Activated B cell treated with CpG ODN at 0.5 μM for 24 hours (primary cell): ENCODE measurements around the gene LMCD1. TPM values are rescaled to one million over a fixed set of nuclear protein-coding genes. Genes with fewer than 3 reads are reported as not detected.

Experiments used
- ATAC-seq: fragments of 200-7000 bp; cut with Tn5 transposase; one replicate; pipeline ENCODE4 v1.10.0; 2021; ENCODE audit warnings: low read depth, mild to moderate bottlenecking, moderate library complexity
- CTCF ChIA-PET: fragments of 350-600 bp; sonication (Branson Sonifier 250); formaldehyde crosslinking; loops from one replicate; lab custom pipeline; 2021; ENCODE audit warnings: antibody characterized with exemption; lab: Charles Lee
- POLR2A ChIA-PET: fragments of 350-600 bp; sonication (Branson Sonifier 250); formaldehyde crosslinking; loops from one replicate; lab custom pipeline; 2021; ENCODE audit warnings: antibody characterized with exemption; lab: Charles Lee
- DNase-seq: peaks from one replicate; pipeline ENCODE4 v3.0.0; 2022
- H3K27ac Mint-ChIP-seq: one replicate; pipeline ENCODE4 v1.8.0; 2020; ENCODE audit warnings: mixed read lengths
- H3K27me3 Mint-ChIP-seq: one replicate; pipeline ENCODE4 v1.8.0; 2021; ENCODE audit warnings: mixed read lengths
- H3K36me3 Mint-ChIP-seq: one replicate; pipeline ENCODE4 v1.8.0; 2021; ENCODE audit warnings: low read depth, mixed read lengths
- H3K4me1 Mint-ChIP-seq: one replicate; pipeline ENCODE4 v1.8.0; 2021; ENCODE audit warnings: mixed read lengths
- H3K4me3 Mint-ChIP-seq: one replicate; pipeline ENCODE4 v1.8.0; 2020; ENCODE audit warnings: mild to moderate bottlenecking, mixed read lengths
- H3K9me3 Mint-ChIP-seq: one replicate; pipeline ENCODE4 v1.8.0; 2020; ENCODE audit warnings: mixed read lengths
- intact Hi-C: fragments of 100-400 bp; cut with micrococcal nuclease; formaldehyde crosslinking; loops from one replicate; pipeline ENCODE4 v1.15.1; 2024
- total RNA-seq: library from RNA; stranded (reverse); gene quantifications from 2 replicates; pipeline ENCODE4 v1.2.3, GENCODE V29; 2022
- TF ChIP-seq, protein P1 (sequence below): fragments of 200-600 bp; IDR thresholded peaks from one replicate; pipeline ENCODE4 v1.8.0; 2022; ENCODE audit warnings: antibody characterized with exemption, mild to moderate bottlenecking

Gene LMCD1
- total RNA-seq, 1 donor from 2014 or later, result 6.0 TPM

DNA sequence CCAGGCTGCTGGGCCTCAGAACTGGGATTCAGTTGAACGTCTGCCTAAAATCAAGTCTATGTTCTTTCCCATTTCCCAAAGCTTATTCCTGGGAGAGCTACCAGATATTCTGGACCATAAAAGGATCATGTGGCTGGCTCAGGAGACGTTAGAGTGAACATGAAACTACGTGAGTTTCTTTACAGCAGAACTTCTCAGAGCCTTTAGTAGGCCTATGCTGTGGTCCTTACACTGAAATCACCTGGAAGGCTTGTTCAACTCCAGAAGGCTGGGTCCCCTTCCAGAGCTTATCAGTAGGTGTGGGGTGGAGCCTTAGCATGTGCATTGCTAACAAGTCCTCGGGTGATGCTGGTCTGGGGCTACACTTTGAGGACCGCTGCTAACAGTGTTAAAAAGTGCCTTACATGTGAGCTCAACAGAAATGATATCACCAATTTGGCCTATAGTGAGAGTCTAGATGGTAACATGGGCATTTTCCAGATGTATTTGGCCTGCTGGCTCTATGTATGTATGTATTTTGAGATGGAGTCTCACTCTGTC is 50.7 kb downstream of the LMCD1 start:
- Mint-ChIP-seq H3K36me3 (no peaks in the 10 kb centered on the region), H3K4me1 (no peaks in the 10 kb centered on the region), H3K4me3 (no peak overlapping the region), H3K9me3 (no peaks in the 10 kb centered on the region), H3K27me3 (no peaks in the 10 kb centered on the region), H3K27ac (no peak overlapping the region)
- DNase-seq (no peak), ATAC-seq (no peak)
- TF ChIP-seq, protein P1, sequence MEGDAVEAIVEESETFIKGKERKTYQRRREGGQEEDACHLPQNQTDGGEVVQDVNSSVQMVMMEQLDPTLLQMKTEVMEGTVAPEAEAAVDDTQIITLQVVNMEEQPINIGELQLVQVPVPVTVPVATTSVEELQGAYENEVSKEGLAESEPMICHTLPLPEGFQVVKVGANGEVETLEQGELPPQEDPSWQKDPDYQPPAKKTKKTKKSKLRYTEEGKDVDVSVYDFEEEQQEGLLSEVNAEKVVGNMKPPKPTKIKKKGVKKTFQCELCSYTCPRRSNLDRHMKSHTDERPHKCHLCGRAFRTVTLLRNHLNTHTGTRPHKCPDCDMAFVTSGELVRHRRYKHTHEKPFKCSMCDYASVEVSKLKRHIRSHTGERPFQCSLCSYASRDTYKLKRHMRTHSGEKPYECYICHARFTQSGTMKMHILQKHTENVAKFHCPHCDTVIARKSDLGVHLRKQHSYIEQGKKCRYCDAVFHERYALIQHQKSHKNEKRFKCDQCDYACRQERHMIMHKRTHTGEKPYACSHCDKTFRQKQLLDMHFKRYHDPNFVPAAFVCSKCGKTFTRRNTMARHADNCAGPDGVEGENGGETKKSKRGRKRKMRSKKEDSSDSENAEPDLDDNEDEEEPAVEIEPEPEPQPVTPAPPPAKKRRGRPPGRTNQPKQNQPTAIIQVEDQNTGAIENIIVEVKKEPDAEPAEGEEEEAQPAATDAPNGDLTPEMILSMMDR, result no peak
- intact Hi-C loops, result no loop called here
- CTCF ChIA-PET, result no interaction called here
- POLR2A ChIA-PET, result no interaction called here

DNA sequence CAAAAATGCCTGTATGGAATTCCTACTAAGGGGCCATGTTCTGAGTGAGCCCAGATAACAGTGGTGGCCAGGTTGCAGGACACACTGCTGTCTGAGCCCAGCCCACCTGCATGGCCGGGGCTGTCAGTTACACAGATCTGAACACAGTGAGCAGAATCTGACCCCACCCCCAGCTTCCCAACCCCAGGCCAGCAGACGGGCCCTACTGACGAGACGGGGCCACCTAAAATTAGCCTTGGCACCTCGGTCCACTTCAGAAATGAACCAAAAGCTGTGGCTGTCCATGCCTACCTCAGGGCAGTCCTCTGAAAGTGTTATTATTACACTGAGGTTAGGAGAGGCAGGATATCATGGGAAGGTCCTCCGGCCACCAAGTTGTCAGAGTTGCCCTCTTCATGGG is 51.8 kb downstream of the LMCD1 start:
- DNase-seq (no peak), ATAC-seq (no peak)
- Mint-ChIP-seq H3K4me3 (no peak overlapping the region), H3K9me3 (no peaks in the 10 kb centered on the region), H3K27ac (no peak overlapping the region), H3K36me3 (no peaks in the 10 kb centered on the region), H3K27me3 (no peaks in the 10 kb centered on the region), H3K4me1 (no peaks in the 10 kb centered on the region)
- TF ChIP-seq, protein P1, result no peak
- intact Hi-C loops, result no loop called here
- ChIA-PET POLR2A (no interaction called here), CTCF (no interaction called here)

DNA sequence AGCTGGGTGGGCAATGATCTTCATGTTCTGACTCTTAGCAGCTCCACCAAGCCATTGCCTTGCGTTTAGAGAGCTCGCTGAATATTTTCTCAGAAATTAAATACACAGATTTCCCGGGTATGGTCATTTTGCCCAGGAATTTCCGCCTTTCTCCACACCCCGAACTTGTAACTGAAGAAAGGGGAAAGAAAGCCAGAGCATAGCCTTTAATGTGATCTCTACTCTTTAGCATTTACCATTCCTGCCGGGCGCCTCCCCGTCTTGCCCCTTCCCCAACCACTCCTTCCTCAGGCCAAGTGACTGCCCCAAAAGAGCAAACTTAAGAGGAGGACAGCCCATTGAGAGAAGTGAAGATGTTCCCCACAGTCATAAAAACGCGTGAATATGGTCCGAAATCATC is 53.1 kb downstream of the LMCD1 start:
- no peaks in the 10 kb centered on the region for H3K4me1 Mint-ChIP-seq
- no peaks in the 10 kb centered on the region for H3K9me3 Mint-ChIP-seq
- no peaks in the 10 kb centered on the region for H3K36me3 Mint-ChIP-seq
- no peaks in the 10 kb centered on the region for H3K27me3 Mint-ChIP-seq
- H3K27ac Mint-ChIP-seq, result no peak overlapping the region
- TF ChIP-seq, protein P1, result no peak
- ChIA-PET CTCF (no interaction called here), POLR2A (no interaction called here)
- no peak overlapping the region for H3K4me3 Mint-ChIP-seq
- no peak for ATAC-seq
- DNase-seq, result no peak
- intact Hi-C loops, result no loop called here

DNA sequence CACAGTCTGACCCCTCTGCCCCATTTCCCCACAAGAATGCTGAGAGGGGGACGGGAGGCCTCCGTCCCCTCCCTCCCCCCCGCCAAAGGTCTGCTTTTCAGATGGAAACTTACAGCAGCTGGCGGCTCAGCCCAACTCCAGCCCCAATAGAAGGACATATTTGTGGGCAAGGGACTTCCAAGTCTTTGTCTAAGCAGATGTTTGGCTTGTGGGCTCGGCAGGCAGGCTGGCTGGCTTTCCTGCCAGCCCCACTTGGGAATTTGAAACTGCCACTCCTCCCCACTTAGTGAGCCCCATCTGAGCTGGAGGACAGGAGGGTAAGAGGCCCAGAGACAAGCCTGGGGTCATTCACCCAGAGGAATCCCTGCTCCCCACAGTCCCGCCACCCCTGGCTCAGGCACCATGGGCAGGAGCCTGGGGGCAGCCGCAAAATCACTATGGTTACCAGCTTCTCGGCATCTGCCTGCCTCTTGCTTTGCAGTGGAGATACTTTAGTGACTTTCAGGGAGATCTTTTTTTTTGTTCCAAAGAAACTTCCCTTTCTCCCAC is 53.6 kb downstream of the LMCD1 start:
- CTCF ChIA-PET, result no interaction called here
- Mint-ChIP-seq H3K36me3 (no peaks in the 10 kb centered on the region), H3K9me3 (no peaks in the 10 kb centered on the region), H3K27ac (no peak overlapping the region), H3K4me1 (no peaks in the 10 kb centered on the region), H3K4me3 (no peak overlapping the region), H3K27me3 (no peaks in the 10 kb centered on the region)
- no peak for DNase-seq
- POLR2A ChIA-PET, result no interaction called here
- TF ChIP-seq, protein P1, result no peak
- no peak for ATAC-seq
- intact Hi-C loops, result no loop called here

DNA sequence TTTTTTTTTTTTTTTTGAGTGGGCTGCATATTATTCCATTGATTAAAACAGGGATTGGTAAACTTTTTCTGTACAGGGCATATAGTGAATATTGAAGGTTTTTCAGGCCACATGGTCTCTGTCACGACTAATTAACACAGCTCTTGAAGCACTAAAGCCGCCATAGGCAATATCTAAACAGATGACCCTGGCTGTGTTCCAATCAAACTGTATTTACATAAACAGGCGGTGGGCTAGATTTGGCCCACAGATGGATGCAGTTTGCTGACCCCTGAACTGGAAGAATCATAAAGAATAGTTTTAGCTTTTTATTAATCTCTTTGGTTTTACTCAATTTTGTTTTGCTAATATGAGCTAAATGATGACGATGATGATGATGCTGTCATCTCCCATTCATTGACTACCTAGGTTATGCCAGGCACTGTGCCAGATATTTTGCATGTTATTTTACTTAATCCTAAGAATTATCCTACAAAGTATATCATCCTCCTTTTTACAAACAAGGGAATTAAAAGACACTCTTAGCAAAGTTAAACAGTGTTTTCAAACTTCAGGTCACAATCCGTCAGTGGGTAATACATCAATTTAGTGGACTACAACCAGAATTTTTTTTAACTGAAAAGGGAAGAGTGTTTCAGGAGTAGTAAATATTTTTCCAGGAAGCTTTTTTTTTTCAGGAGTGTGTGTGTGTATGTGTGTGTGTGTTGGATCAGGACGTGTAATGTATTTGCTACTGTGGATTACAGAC is 54.3 kb downstream of the LMCD1 start:
- ATAC-seq (no peak), DNase-seq (no peak)
- TF ChIP-seq, protein P1, result no peak
- Mint-ChIP-seq H3K9me3 (no peaks in the 10 kb centered on the region), H3K4me1 (no peaks in the 10 kb centered on the region), H3K4me3 (no peak overlapping the region), H3K27me3 (no peaks in the 10 kb centered on the region), H3K27ac (no peak overlapping the region), H3K36me3 (no peaks in the 10 kb centered on the region)
- intact Hi-C loops, result no loop called here
- POLR2A ChIA-PET, result no interaction called here
- CTCF ChIA-PET, result no interaction called here
